ENCODE results near the gene SPEM2. TPM values are rescaled to one million over a fixed set of nuclear protein-coding genes. Genes with fewer than 3 reads are reported as not detected.

SPEM2 gene
- total RNA-seq, 1 experiment from 2014 or later, result not detected

DNA sequence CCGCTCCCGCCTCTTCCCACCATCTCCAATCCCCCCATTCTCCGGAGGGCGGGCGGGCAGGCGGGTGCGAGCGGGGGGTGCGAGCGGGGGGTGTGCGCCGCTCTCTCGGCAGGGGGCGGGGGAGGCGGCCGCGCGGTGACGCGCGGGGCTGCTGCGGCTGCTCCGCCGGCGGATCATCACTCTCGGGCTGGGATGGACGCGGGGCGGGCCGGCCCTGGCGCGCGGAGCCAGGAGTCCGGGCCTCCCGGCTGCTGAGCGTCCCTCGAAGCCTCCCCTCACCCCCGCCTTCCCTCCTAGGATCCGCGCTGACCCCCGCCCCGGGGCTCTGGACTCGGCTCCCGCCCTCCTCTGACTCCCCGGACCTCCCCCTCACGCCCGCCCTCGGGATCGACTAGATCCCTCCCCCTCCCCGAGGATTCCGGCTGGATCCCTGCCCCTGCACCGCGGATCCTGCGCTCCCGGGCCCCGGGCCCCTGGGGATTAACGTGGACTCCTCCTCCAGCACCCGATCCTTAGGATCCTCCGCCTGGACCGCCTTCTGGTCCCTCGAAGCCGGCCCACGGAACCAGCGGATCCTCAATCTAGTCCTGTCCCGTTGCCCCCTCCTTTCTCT is 20.6 kb upstream of the SPEM2 start:
- CTCF ChIA-PET, result interaction anchor here (0.8 to 1.4 kb wide), 6 partner anchors 11 to 283 kb away, joined by 3 to 20 read pairs (median 4); partner anchors contain the start of genes PLSCR3, TMEM102, TNK1 and TP53
- H3K9me3 ChIP-seq (ENCODE audit: control insufficient read depth in 1 of 2, insufficient read depth in 1 of 2, low read depth in 1 of 2, low read length in 2 of 2), result no peaks in the 10 kb centered on the region
- H3K9ac ChIP-seq (ENCODE audit: low read length), result peak overlapping the region; percentile 84
- ATAC-seq, result peak; percentile 35
- no TSS peak for BruUV-seq (replicated peaks)
- TF ChIP-seq YY1 (IDR thresholded peaks at IDR 0.05; ENCODE audit: extremely low read depth, insufficient replicate concordance, low read depth, low read length) (peak; percentile 39), SP1 (IDR thresholded peaks at IDR 0.05; ENCODE audit: low read depth) (no peak), POLR2AphosphoS5 (IDR thresholded peaks at IDR 0.05; ENCODE audit: low read depth, low read length) (peak; percentile 55; the same call in 1 of the 2 replicates), ZFX (IDR thresholded peaks at IDR 0.05) (0 out of 2 replicates have a peak, but pooled peaks have one; percentile 14), EGR1 (IDR thresholded peaks at IDR 0.05; ENCODE audit: low read depth) (0 out of 2 replicates have a peak, but pooled peaks have one; percentile 24), POLR2A (IDR thresholded peaks at IDR 0.05; ENCODE audit: borderline replicate concordance, extremely low read depth, insufficient read depth, insufficient read length) (peak; percentile 49)
- H3K27me3 ChIP-seq (ENCODE audit: insufficient read depth, low read length), result no peaks in the 10 kb centered on the region
- H4K20me1 ChIP-seq (ENCODE audit: insufficient read depth), result no peaks in the 10 kb centered on the region
- no peaks in the 10 kb centered on the region for H3K9me2 ChIP-seq (ENCODE audit: insufficient read depth)
- no peak for DNase-seq (ENCODE audit: low read depth, low spot score)
- peak overlapping the region; percentile 61 to 72 for H3K4me3 ChIP-seq (replicated peaks in 1 of 2; ENCODE audit: low read depth in 1 of 2, low read length in 2 of 2)
- intact Hi-C loops (cut with micrococcal nuclease), result loop anchor here (1.0 kb wide), 1 partner anchor 30 kb away; the partner anchor contains the start of gene TMEM102
- POLR2A ChIA-PET, result interaction anchor here (0.8 to 2.3 kb wide), 15 partner anchors 11 to 179 kb away, joined by 3 to 33 read pairs (median 5); partner anchors contain the start of genes MPDU1, NEURL4, PLSCR3 and POLR2A
- peaks cover 8% of the 10 kb centered on the region for H3K79me2 ChIP-seq (ENCODE audit: insufficient read depth, low read length)
- H2AFZ ChIP-seq (ENCODE audit: low read depth, low read length, poor library complexity, severe bottlenecking), result no peak overlapping the region
- peaks cover 0 to 2% of the 10 kb centered on the region in 2 experiments; a peak in 1 of 4 replicates for H3K36me3 ChIP-seq (ENCODE audit: control insufficient read depth in 1 of 2, insufficient read depth in 2 of 2, low read length in 2 of 2)
- H3K4me1 ChIP-seq (ENCODE audit: control insufficient read depth in 1 of 2, insufficient read depth in 2 of 2, low read length in 2 of 2), result peaks cover 30 to 43% of the 10 kb centered on the region in 2 experiments
- H3K4me2 ChIP-seq (ENCODE audit: low read length), result peak overlapping the region; percentile 81
- H3K27ac ChIP-seq (ENCODE audit: low read depth, low read length), result peak overlapping the region; percentile 70
- RAD21 ChIA-PET (ENCODE audit: low non-redundant PET in 1 of 2, low total read pairs in 2 of 2, uncharacterized antibody in 2 of 2, unreplicated experiment in 2 of 2), result interaction anchor here (0.5 to 1.2 kb wide), 3 partner anchors 10 to 123 kb away, joined by 3 read pairs; partner anchors contain the start of genes PLSCR3 (in 1 of the 2) and SLC2A4 (in 1 of the 2)

DNA sequence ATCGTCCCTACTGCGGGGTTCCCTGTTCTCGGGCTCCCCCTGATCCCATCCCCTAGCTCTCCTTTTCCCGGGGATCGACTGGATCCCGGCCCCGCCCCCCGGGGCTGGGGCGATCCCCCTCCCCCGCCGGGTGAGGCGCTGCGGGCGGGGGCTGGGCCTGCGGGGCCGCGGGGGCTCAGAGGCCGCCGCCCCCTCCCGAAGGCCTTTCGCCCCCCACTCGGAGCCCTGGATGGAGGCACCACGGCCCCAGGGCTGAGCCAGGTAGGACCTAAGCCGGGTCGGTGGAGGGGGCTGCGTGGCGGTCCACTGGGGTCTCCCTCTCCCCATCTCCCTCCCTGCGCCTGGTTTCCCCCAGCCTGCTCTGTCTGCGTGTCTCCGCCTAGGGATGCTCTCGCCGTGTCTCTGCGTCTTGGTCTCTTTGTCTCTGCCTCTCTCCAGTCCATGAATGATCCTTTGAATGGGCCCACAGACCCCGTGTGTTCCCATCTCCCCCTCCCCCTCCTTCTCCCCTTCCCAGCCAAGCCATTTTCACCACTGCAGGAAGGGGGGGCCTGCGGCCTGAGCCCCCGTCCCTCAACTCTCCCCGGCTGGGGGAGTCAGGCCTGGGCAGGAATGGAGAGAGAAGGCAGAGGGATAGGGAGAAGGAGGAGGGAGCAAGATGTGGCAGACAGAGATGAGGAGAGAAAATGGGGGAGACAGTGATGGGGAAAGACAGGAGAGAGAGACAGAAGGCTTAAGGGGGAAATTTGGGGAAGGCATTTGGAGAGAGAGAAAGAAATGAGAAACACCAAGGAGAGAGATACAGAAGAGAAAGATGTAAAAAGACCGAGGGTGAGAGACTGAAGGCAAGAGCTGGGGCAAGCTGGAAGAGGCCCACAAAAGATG is 19.8 kb upstream of the SPEM2 start:
- Histone ChIP-seq H3K4me1 (ENCODE audit: control insufficient read depth in 1 of 2, insufficient read depth in 2 of 2, low read length in 2 of 2) (peaks cover 23 to 36% of the 10 kb centered on the region in 2 experiments), H3K9ac (ENCODE audit: low read length) (peak overlapping the region; percentile 84), H3K4me2 (ENCODE audit: low read length) (peak overlapping the region; percentile 81), H3K79me2 (ENCODE audit: insufficient read depth, low read length) (peaks cover 8% of the 10 kb centered on the region), H3K4me3 (replicated peaks in 1 of 2; ENCODE audit: low read depth in 1 of 2, low read length in 2 of 2) (peak overlapping the region; percentile 61 to 72), H3K36me3 (ENCODE audit: control insufficient read depth in 1 of 2, insufficient read depth in 2 of 2, low read length in 2 of 2) (peaks cover 0 to 6% of the 10 kb centered on the region in 2 experiments; a peak in 1 of 4 replicates), H3K9me2 (ENCODE audit: insufficient read depth) (no peaks in the 10 kb centered on the region), H4K20me1 (ENCODE audit: insufficient read depth) (no peaks in the 10 kb centered on the region), H2AFZ (ENCODE audit: low read depth, low read length, poor library complexity, severe bottlenecking) (no peak overlapping the region), H3K27me3 (ENCODE audit: insufficient read depth, low read length) (no peaks in the 10 kb centered on the region), H3K9me3 (ENCODE audit: control insufficient read depth in 1 of 2, insufficient read depth in 1 of 2, low read depth in 1 of 2, low read length in 2 of 2) (no peaks in the 10 kb centered on the region), H3K27ac (ENCODE audit: low read depth, low read length) (peak overlapping the region; percentile 70)
- ChIA-PET RAD21 (ENCODE audit: low non-redundant PET in 1 of 2, low total read pairs in 2 of 2, uncharacterized antibody in 2 of 2, unreplicated experiment in 2 of 2) (no interaction called here), POLR2A (no interaction called here), CTCF (no interaction called here)
- no peak for ATAC-seq
- DNase-seq (ENCODE audit: low read depth, low spot score), result no peak
- intact Hi-C loops (cut with micrococcal nuclease), result no loop called here
- no peak for TF ChIP-seq TCF7L2 (IDR thresholded peaks at IDR 0.05; ENCODE audit: borderline replicate concordance, extremely low read depth, insufficient read depth, insufficient read length)
- no peak for TF ChIP-seq FOSL1 (IDR thresholded peaks at IDR 0.05; ENCODE audit: low read depth)
- TF ChIP-seq CEBPB (IDR thresholded peaks at IDR 0.05; ENCODE audit: low read depth), result no peak
- TF ChIP-seq ZNF274 (IDR thresholded peaks at IDR 0.05; ENCODE audit: low read depth, low read length), result no peak
- no peak for TF ChIP-seq EGR1 (IDR thresholded peaks at IDR 0.05; ENCODE audit: low read depth)
- BruUV-seq (replicated peaks), result TSS peak; percentile 65

All from HCT116 (cell line).